Keratinocyte (primary cell): ENCODE measurements around the gene CTNNBL1. TPM values are rescaled to one million over a fixed set of nuclear protein-coding genes. Genes with fewer than 3 reads are reported as not detected.

Experiments used
- DNase-seq: peaks from one replicate; pipeline ENCODE4 v3.0.0-alpha.2; 2011; ENCODE audit warnings: low read depth, missing footprints, low spot score
- FAIRE-seq: peaks from 2 replicates; lab custom pipeline; 2011; peaks lifted over from hg19 to GRCh38; lab: Jason Lieb, UNC
- H2AFZ ChIP-seq: 2 replicates; pipeline ENCODE4 v1.6.0; 2012; ENCODE audit warnings: low read length, control low read depth, inconsistent platforms; ENCODE audit not compliant: control insufficient read depth
- H3K27ac ChIP-seq: 2 replicates; pipeline ENCODE4 v1.5.1; 2011; ENCODE audit warnings: low read length; ENCODE audit not compliant: control insufficient read depth, insufficient read depth
- H3K27me3 ChIP-seq: 3 replicates; pipeline ENCODE4 v1.6.0; 2011; ENCODE audit warnings: low read length; ENCODE audit not compliant: control insufficient read depth, insufficient read depth; ENCODE audit errors: extremely low read depth
- H3K36me3 ChIP-seq, 2 experiments: 2 replicates in 1 of 2; 3 replicates in 1 of 2; pipeline ENCODE4 v1.5.1; 2011; ENCODE audit warnings: low read length in 2 of 2, mild to moderate bottlenecking in 1 of 2; ENCODE audit not compliant: control insufficient read depth in 2 of 2, insufficient read depth in 2 of 2; ENCODE audit errors: extremely low read depth in 1 of 2
- H3K4me1 ChIP-seq: 3 replicates; pipeline ENCODE4 v1.5.1; 2011; ENCODE audit warnings: low read length; ENCODE audit not compliant: control insufficient read depth, insufficient read depth; ENCODE audit errors: extremely low read depth
- H3K4me2 ChIP-seq: 3 replicates; pipeline ENCODE4 v1.6.0; 2011; ENCODE audit warnings: low read depth, low read length; ENCODE audit not compliant: control insufficient read depth, insufficient read depth; ENCODE audit errors: extremely low read depth
- H3K4me3 ChIP-seq, 3 experiments: fragments of 200-600 bp in 1 of 3; sonication (generic) in 1 of 3; 2 replicates in 2 of 3; 3 replicates in 1 of 3; pipeline ENCODE4 v1.5.1; 2011 to 2016; ENCODE audit warnings: low read length in 3 of 3, mild to moderate bottlenecking in 3 of 3, control low read depth in 2 of 3, inconsistent platforms in 1 of 3, low read depth in 1 of 3, mixed read lengths in 1 of 3, mixed run types in 1 of 3, moderate library complexity in 1 of 3; ENCODE audit not compliant: control insufficient read depth in 2 of 3, insufficient read depth in 2 of 3; ENCODE audit errors: extremely low read depth in 1 of 3
- H3K79me2 ChIP-seq: 2 replicates; pipeline ENCODE4 v1.6.0; 2012; ENCODE audit warnings: low read length; ENCODE audit not compliant: control insufficient read depth, insufficient read depth
- H3K9ac ChIP-seq: 3 replicates; pipeline ENCODE4 v1.6.0; 2011; ENCODE audit warnings: low read length; ENCODE audit not compliant: control insufficient read depth, insufficient read depth; ENCODE audit errors: extremely low read depth
- H3K9me1 ChIP-seq: 3 replicates; pipeline ENCODE4 v1.6.0; 2011; ENCODE audit warnings: low read length; ENCODE audit not compliant: control insufficient read depth, insufficient read depth; ENCODE audit errors: extremely low read depth
- H3K9me3 ChIP-seq: 2 replicates; pipeline ENCODE4 v1.5.1; 2012; ENCODE audit warnings: low read depth, low read length; ENCODE audit not compliant: control insufficient read depth
- H4K20me1 ChIP-seq: 3 replicates; pipeline ENCODE4 v1.6.0; 2011; ENCODE audit warnings: low read length; ENCODE audit not compliant: control insufficient read depth, insufficient read depth; ENCODE audit errors: extremely low read depth
- CTCF ChIP-seq, 3 experiments: IDR thresholded peaks in 1 of 3; conservative IDR thresholded peaks in 1 of 3; optimal IDR thresholded peaks in 1 of 3; 2 replicates in 2 of 3; 3 replicates in 1 of 3; pipeline versions ENCODE3 to v1.5.1; 2011; ENCODE audit warnings: low read length in 3 of 3, mild to moderate bottlenecking in 3 of 3, moderate library complexity in 2 of 3, control low read depth in 1 of 3, inconsistent platforms in 1 of 3; ENCODE audit not compliant: insufficient read depth in 2 of 3; ENCODE audit errors: extremely low read depth in 1 of 3
- EZH2 ChIP-seq: IDR thresholded peaks from one replicate; pipeline ENCODE4 v1.6.1; 2012; ENCODE audit warnings: inconsistent platforms, mild to moderate bottlenecking, low read length, moderate library complexity
- dilution Hi-C: fragments of 300-500 bp; cut with MboI; formaldehyde crosslinking; loops from one replicate; pipeline ENCODE4 v1.7.0; 2020; ENCODE audit warnings: low sequenced_read_pairs; ENCODE audit not compliant: extremely low pct_ligation_motif_present
- polyA plus RNA-seq, 5 experiments: library from polyadenylated mRNA; depleted of rRNA in 3 of 5; stranded (reverse) in 3 of 5; stranded (forward) in 1 of 5; unstranded in 1 of 5; fragments of >200 nt; gene quantifications; 1 replicate in 1 of 5; 2 replicates in 3 of 5; 3 replicates in 1 of 5; pipeline versions ENCODE4 v1.2.1 to v1.2.3, GENCODE V29; 2011 to 2012; ENCODE audit warnings: missing spikeins in 2 of 5, low read depth in 1 of 5, low replicate concordance in 1 of 5

The CTNNBL1 gene
- polyA plus RNA-seq, 1 donor (not counting 4 experiments of a cell fraction or from before 2014, with no cell fraction given) = 37.0 TPM

GRCh38 chr20:37822141-37822601 lies 128.3 kb downstream of the CTNNBL1 start:
- dilution Hi-C loops = no loop called here
- DNase-seq = no peak

DNA sequence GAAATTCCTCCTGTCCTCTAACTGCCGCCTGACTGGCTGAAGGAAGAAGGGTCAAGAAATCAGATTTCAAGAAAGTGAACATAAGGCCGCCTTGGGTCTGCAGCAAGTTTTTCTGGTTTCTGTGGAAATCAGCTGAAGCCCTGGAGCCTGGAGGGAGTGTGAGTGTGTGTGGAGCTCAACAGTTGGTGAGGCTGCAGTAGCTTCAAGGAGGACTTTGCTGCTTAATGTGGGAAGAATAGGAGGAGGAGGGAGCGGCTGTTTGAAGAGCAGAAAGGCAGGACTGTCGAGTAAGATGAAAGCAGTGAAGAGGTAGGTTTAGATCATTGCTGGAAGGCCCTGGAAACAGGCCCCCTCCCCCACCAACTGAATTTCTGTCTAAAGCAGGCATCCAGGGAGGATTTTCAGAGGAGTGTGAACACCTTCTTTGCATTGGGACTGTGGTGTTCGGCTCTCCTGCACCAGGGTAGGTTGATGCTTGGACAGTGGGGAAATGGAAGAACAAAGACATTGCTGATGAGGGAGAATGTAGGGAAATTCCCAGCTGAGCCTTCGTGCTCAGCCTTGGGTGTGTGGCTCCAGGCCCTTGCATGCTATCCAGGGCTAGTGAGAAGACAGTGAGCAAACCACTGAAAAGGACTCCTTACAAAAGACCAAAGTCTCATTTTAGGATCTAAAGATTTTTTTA lies 129.6 kb downstream of the CTNNBL1 start:
- H3K4me2 ChIP-seq = no peak overlapping the region
- FAIRE-seq (no peak), DNase-seq (no peak)
- peaks cover 0 to 3% of the 10 kb centered on the region in 2 experiments for H3K36me3 ChIP-seq
- H3K9ac ChIP-seq = no peak overlapping the region
- no peak overlapping the region for H3K4me3 ChIP-seq
- no peak overlapping the region for H3K27ac ChIP-seq
- H4K20me1 ChIP-seq = no peaks in the 10 kb centered on the region
- H3K27me3 ChIP-seq = no peaks in the 10 kb centered on the region
- no peaks in the 10 kb centered on the region for H3K4me1 ChIP-seq
- no peaks in the 10 kb centered on the region for H3K9me3 ChIP-seq
- H2AFZ ChIP-seq = no peak overlapping the region
- dilution Hi-C loops = no loop called here
- no peaks in the 10 kb centered on the region for H3K79me2 ChIP-seq
- TF ChIP-seq CTCF (optimal IDR thresholded peaks at IDR 0.05 in 1 of 3, IDR thresholded peaks at IDR 0.05 in 1 of 3, conservative IDR thresholded peaks at IDR 0.05 in 1 of 3; ENCODE audit: extremely low read depth in 1 of 3, insufficient read depth in 2 of 3, low read length in 3 of 3) = no peak
- TF ChIP-seq EZH2 = no peak
- no peaks in the 10 kb centered on the region for H3K9me1 ChIP-seq

More at GRCh38 chr20:37822141-37822601, 128.3 kb downstream of the CTNNBL1 start:
- Histone ChIP-seq H3K4me1 (no peaks in the 10 kb centered on the region), H4K20me1 (no peaks in the 10 kb centered on the region), H3K9ac (no peak overlapping the region), H3K9me1 (no peaks in the 10 kb centered on the region), H3K4me3 (no peak overlapping the region), H3K27me3 (no peaks in the 10 kb centered on the region), H3K27ac (no peak overlapping the region), H2AFZ (no peak overlapping the region), H3K4me2 (no peak overlapping the region), H3K36me3 (peaks cover 0 to 3% of the 10 kb centered on the region in 2 experiments), H3K79me2 (no peaks in the 10 kb centered on the region), H3K9me3 (no peaks in the 10 kb centered on the region)
- no peak for TF ChIP-seq EZH2
- TF ChIP-seq CTCF (optimal IDR thresholded peaks at IDR 0.05 in 1 of 3, IDR thresholded peaks at IDR 0.05 in 1 of 3, conservative IDR thresholded peaks at IDR 0.05 in 1 of 3; ENCODE audit: extremely low read depth in 1 of 3, insufficient read depth in 2 of 3, low read length in 3 of 3) = no peak
- FAIRE-seq = no peak
